Neural cell (in vitro differentiated cells): ENCODE results near the gene MTMR3. TPM values are rescaled to one million over a fixed set of nuclear protein-coding genes. Genes with fewer than 3 reads are reported as not detected.

ENCODE experiments used
- H2AFZ ChIP-seq: fragments of 200-600, 300-800 bp; sonication (generic), shearing (Covaris generic); 2 replicates; pipeline ENCODE4 v1.6.0; 2014; ENCODE audit warnings: low read depth, mild to moderate bottlenecking, antibody characterized with exemption, low read length, moderate library complexity
- H3F3A ChIP-seq: fragments of 200-600 bp; shearing (Covaris generic); 2 replicates; pipeline ENCODE4 v1.6.1; 2016; ENCODE audit warnings: mild to moderate bottlenecking, moderate library complexity, mixed read lengths, antibody characterized with exemption, low read length; ENCODE audit not compliant: insufficient read depth, poor library complexity, severe bottlenecking
- H3K27ac ChIP-seq: fragments of 200-600, 300-800 bp; sonication (generic), shearing (Covaris generic); 2 replicates; pipeline ENCODE4 v1.5.1; 2014; ENCODE audit warnings: mild to moderate bottlenecking, low read length, moderate library complexity
- H3K27me3 ChIP-seq: fragments of 300-800, 200-600 bp; sonication (generic), shearing (Covaris generic); 2 replicates; pipeline ENCODE4 v1.6.0; 2014; ENCODE audit warnings: mild to moderate bottlenecking, low read depth, low read length, moderate library complexity; ENCODE audit not compliant: insufficient read depth
- H3K36me3 ChIP-seq: fragments of 300-800, 200-600 bp; sonication (generic), shearing (Covaris generic); 2 replicates; pipeline ENCODE4 v1.5.1; 2014; ENCODE audit warnings: mild to moderate bottlenecking, antibody characterized with exemption, low read length, moderate library complexity; ENCODE audit not compliant: insufficient read depth
- H3K4me2 ChIP-seq: fragments of 300-800, 200-600 bp; sonication (generic), shearing (Covaris generic); 2 replicates; pipeline ENCODE4 v1.6.0; 2014; ENCODE audit warnings: mild to moderate bottlenecking, low read length
- H3K4me3 ChIP-seq: fragments of 300-800, 200-600 bp; sonication (generic), shearing (Covaris generic); 2 replicates; pipeline ENCODE4 v1.5.1; 2014; ENCODE audit warnings: mild to moderate bottlenecking, low read length, moderate library complexity
- H3K79me2 ChIP-seq: fragments of 200-600 bp; shearing (Covaris generic); replicated peaks from 2 replicates; pipeline ENCODE4 v1.6.0; 2014; ENCODE audit warnings: mild to moderate bottlenecking, low read length, moderate library complexity; ENCODE audit not compliant: insufficient read depth
- H3K9ac ChIP-seq: fragments of 300-800, 200-600 bp; sonication (generic), shearing (Covaris generic); 2 replicates; pipeline ENCODE4 v1.6.1; 2016; ENCODE audit warnings: mild to moderate bottlenecking, low read length, mixed read lengths
- H3K9me2 ChIP-seq: fragments of 200-600 bp; shearing (Covaris generic); 2 replicates; pipeline ENCODE4 v1.6.1; 2016; ENCODE audit warnings: mild to moderate bottlenecking, low read length, mixed read lengths; ENCODE audit not compliant: insufficient read depth
- H3K9me3 ChIP-seq: fragments of 200-600, 300-800 bp; sonication (generic), shearing (Covaris generic); 2 replicates; pipeline ENCODE4 v1.6.1; 2016; ENCODE audit warnings: mild to moderate bottlenecking, mixed run types, low read length, moderate library complexity, mixed read lengths
- H4K20me1 ChIP-seq: fragments of 200-600 bp; shearing (Covaris generic); 2 replicates; pipeline ENCODE4 v1.6.1; 2016; ENCODE audit warnings: mild to moderate bottlenecking, mixed run types; ENCODE audit not compliant: insufficient read depth
- EP300 ChIP-seq: fragments of 450-650 bp; conservative IDR thresholded peaks from 2 replicates; pipeline ENCODE4 v1.6.1; 2014; ENCODE audit warnings: antibody characterized with exemption, mild to moderate bottlenecking, moderate library complexity; ENCODE audit not compliant: poor library complexity, severe bottlenecking
- EZH2 ChIP-seq: fragments of 200-600, 300-800 bp; shearing (Covaris generic), sonication (generic); IDR thresholded peaks from 2 replicates; pipeline ENCODE4 v1.6.1; 2014; ENCODE audit warnings: antibody characterized with exemption, low read length, borderline replicate concordance, mild to moderate bottlenecking; ENCODE audit not compliant: insufficient read depth, poor library complexity, severe bottlenecking
- MXI1 ChIP-seq: fragments of 450-650 bp; conservative IDR thresholded peaks from 2 replicates; pipeline ENCODE4 v1.6.1; 2014; ENCODE audit warnings: antibody characterized with exemption, mild to moderate bottlenecking; ENCODE audit not compliant: poor library complexity, severe bottlenecking
- POLR2AphosphoS5 ChIP-seq: IDR thresholded peaks from 2 replicates; pipeline ENCODE4 v1.6.1; 2012
- RAD21 ChIP-seq: fragments of 450-650 bp; conservative IDR thresholded peaks from 2 replicates; pipeline ENCODE4 v1.6.1; 2014; ENCODE audit warnings: antibody characterized with exemption, mild to moderate bottlenecking, moderate library complexity
- SMC3 ChIP-seq: fragments of 450-650 bp; conservative IDR thresholded peaks from 2 replicates; pipeline ENCODE4 v1.6.1; 2014; ENCODE audit warnings: antibody characterized with exemption, mild to moderate bottlenecking, moderate library complexity; ENCODE audit not compliant: poor library complexity
- TAF1 ChIP-seq: IDR thresholded peaks from 2 replicates; pipeline ENCODE4 v1.6.1; 2012; ENCODE audit warnings: low read depth
- polyA plus RNA-seq: library from polyadenylated mRNA; depleted of rRNA; stranded (reverse); fragments of >200 nt; gene quantifications from 2 replicates; pipeline ENCODE4 v1.2.3, GENCODE V29; 2014
- small RNA-seq, 3 experiments: library from RNA; depleted of rRNA; stranded (forward); fragments of <200 nt; gene quantifications; one replicate each; pipeline ENCODE3, GENCODE V24; 2012
- TF ChIP-seq, protein P1 (sequence below): IDR thresholded peaks from 2 replicates; pipeline ENCODE4 v1.6.1; 2012; ENCODE audit warnings: borderline replicate concordance
- TF ChIP-seq, protein P2 (sequence below): fragments of 450-650 bp; IDR thresholded peaks from 2 replicates; pipeline ENCODE4 v1.5.1; 2014; ENCODE audit warnings: antibody characterized with exemption, mild to moderate bottlenecking, moderate library complexity; ENCODE audit not compliant: poor library complexity, severe bottlenecking

MTMR3 gene
- polyA plus RNA-seq, 1 donor from 2014 or later = 46.7 TPM

DNA sequence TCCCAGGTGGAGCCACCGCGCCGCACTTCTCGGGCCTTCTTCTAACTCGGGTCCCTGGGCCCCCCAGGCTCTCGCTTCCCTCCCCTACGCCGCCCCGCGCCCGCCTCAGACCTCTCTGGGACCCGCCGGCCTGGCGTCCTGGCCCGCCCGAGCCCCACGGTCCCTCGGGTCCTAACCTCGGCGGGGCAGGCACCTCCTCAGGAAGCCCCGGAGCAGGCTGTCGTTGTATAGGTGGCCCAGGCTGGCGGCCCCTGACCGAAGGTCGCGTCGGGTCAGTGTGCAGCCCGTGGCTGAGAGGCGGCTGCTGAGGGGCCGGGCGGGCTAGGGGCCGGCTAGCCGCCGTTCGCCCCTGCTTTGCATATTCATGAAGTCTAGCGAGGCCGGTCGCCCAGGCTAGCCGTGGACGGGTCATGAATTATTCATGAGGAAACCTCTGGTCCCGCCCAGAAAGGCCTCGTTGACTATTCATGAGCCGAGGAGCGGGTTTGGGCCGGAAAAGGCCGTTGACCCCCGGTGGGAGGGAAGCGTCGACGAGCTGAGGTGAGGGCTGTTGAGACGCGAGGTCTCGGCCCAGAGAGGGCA is 197.1 kb downstream of the MTMR3 start, which contains the start of gene HORMAD2:
HORMAD2 (plus strand) TSS at position 513 of the 582 bp plus-strand sequence. CDS start 13,489 bp downstream, outside the sequence.
- TF ChIP-seq EP300 (no peak), TAF1 (no peak), MXI1 (no peak), RAD21 (no peak), SMC3 (no peak), POLR2AphosphoS5 (no peak), EZH2 (no peak)
- TF ChIP-seq, protein P1, sequence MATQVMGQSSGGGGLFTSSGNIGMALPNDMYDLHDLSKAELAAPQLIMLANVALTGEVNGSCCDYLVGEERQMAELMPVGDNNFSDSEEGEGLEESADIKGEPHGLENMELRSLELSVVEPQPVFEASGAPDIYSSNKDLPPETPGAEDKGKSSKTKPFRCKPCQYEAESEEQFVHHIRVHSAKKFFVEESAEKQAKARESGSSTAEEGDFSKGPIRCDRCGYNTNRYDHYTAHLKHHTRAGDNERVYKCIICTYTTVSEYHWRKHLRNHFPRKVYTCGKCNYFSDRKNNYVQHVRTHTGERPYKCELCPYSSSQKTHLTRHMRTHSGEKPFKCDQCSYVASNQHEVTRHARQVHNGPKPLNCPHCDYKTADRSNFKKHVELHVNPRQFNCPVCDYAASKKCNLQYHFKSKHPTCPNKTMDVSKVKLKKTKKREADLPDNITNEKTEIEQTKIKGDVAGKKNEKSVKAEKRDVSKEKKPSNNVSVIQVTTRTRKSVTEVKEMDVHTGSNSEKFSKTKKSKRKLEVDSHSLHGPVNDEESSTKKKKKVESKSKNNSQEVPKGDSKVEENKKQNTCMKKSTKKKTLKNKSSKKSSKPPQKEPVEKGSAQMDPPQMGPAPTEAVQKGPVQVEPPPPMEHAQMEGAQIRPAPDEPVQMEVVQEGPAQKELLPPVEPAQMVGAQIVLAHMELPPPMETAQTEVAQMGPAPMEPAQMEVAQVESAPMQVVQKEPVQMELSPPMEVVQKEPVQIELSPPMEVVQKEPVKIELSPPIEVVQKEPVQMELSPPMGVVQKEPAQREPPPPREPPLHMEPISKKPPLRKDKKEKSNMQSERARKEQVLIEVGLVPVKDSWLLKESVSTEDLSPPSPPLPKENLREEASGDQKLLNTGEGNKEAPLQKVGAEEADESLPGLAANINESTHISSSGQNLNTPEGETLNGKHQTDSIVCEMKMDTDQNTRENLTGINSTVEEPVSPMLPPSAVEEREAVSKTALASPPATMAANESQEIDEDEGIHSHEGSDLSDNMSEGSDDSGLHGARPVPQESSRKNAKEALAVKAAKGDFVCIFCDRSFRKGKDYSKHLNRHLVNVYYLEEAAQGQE = no peak
- TF ChIP-seq, protein P2, sequence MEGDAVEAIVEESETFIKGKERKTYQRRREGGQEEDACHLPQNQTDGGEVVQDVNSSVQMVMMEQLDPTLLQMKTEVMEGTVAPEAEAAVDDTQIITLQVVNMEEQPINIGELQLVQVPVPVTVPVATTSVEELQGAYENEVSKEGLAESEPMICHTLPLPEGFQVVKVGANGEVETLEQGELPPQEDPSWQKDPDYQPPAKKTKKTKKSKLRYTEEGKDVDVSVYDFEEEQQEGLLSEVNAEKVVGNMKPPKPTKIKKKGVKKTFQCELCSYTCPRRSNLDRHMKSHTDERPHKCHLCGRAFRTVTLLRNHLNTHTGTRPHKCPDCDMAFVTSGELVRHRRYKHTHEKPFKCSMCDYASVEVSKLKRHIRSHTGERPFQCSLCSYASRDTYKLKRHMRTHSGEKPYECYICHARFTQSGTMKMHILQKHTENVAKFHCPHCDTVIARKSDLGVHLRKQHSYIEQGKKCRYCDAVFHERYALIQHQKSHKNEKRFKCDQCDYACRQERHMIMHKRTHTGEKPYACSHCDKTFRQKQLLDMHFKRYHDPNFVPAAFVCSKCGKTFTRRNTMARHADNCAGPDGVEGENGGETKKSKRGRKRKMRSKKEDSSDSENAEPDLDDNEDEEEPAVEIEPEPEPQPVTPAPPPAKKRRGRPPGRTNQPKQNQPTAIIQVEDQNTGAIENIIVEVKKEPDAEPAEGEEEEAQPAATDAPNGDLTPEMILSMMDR = no peak
- no peaks in the 10 kb centered on the region for H4K20me1 ChIP-seq
- H3K79me2 ChIP-seq = no peaks in the 10 kb centered on the region
- no peak within 1 kb of the TSS for H2AFZ ChIP-seq
- no peak within 1 kb of the TSS for H3K4me2 ChIP-seq
- H3K27ac ChIP-seq = no peak within 1 kb of the TSS
- no peak within 1 kb of the TSS for H3K9ac ChIP-seq
- H3K4me3 ChIP-seq = no peak within 1 kb of the TSS
- no peaks in the 10 kb centered on the region for H3K36me3 ChIP-seq
- H3F3A ChIP-seq = no peaks in the 10 kb centered on the region
- H3K9me3 ChIP-seq = no peaks in the 10 kb centered on the region
- H3K9me2 ChIP-seq = no peaks in the 10 kb centered on the region
- no peaks in the 10 kb centered on the region for H3K27me3 ChIP-seq

Small RNA genes within 50 kb of the gene (small RNA-seq; reads per million reads assigned to genes)
- 0 reads per million in 3 experiments for gene MIR6818
- 0 to 0.08 (median 0) reads per million in 3 experiments for gene RNU6-331P

Other genes starting within 250 kb of the MTMR3 start
- gene CABP7, start 163.2 kb upstream of the MTMR3 start, polyA plus RNA-seq = 0.67 and 0.90 TPM in 2 replicates
- 54.9 and 57.9 TPM in 2 replicates for gene ZMAT5, start 116.2 kb upstream of the MTMR3 start, polyA plus RNA-seq
- 192 and 234 TPM in 2 replicates for gene UQCR10, start 115.8 kb upstream of the MTMR3 start, polyA plus RNA-seq
- 25.3 and 26.2 TPM in 2 replicates for gene ASCC2, start 44.9 kb upstream of the MTMR3 start, polyA plus RNA-seq
- gene HORMAD2, start 197.3 kb downstream of the MTMR3 start, polyA plus RNA-seq = 1.2 TPM in 1 of 2 replicates, not detected in the other